HG03159 (cell line): ENCODE results near the gene CORIN.
"Not testable (repeated sequence)": the region's sequence is repeated elsewhere in the genome, so short reads cannot be mapped to it uniquely, and the experiment has no call there.

Experiments used
- ATAC-seq: cut with Tn5 transposase; IDR thresholded peaks from one replicate; pipeline ENCODE4 v1.9.1; 2021; ENCODE audit warnings: mild to moderate bottlenecking, moderate library complexity; ENCODE audit not compliant: unreplicated experiment

Gene CORIN

DNA sequence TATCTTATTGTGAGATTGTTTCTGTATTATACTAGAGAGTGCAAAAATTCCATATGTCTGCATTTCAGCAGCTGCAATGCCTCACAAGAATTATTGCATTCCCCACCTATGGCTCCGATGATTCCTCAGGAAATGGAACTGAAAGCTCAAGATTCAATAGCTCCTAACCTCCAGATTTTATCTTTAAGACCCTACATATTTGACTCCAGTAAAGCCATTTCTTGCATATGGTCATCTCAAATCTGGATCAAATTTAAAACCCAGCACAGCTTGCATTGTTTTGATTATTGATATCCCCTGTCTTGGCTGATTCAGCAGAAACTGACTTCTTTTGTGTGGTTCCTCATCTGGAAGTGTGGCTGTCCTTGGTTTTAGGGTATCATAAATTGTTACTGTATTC is 142.6 kb downstream of the CORIN start:
- no peak for ATAC-seq

DNA sequence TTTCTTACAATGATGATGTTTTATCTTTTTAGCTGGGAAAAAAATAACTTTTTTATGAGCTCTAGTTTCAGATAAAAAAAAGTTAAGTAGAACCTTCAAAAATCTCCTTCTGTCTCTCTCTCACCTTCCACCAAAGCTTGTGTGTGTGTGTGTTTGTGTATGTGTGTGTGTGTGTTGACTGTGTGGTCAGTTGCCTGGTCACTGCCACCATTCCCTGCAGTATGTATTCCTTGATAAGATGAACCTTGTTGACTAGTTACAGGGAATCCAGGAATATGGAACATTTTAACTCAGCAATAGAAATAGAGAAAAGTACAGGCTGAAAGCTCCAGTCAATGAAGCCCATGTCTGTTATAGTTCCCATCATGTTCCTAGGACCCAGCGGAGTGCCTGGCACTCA is 143.5 kb downstream of the CORIN start:
- no peak for ATAC-seq

DNA sequence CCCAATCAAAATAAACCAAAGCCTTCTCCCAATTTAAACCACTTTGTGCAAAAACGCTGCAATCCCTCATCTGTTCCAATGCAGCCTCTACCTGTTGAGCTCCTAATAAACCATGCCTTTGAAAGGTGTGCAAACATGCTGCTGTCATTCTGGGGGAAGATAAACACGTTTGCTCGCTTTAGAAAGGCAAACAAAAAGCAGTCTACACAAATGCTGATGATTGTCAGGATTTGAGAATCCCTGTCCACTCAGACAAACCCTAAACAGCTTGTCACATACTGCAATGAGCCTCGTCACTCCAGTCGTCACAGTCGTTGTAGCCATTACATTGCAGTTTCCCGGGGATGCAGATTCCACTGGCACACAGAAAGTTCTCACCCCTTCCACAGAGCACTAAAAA is 145.2 kb downstream of the CORIN start:
- no peak for ATAC-seq

DNA sequence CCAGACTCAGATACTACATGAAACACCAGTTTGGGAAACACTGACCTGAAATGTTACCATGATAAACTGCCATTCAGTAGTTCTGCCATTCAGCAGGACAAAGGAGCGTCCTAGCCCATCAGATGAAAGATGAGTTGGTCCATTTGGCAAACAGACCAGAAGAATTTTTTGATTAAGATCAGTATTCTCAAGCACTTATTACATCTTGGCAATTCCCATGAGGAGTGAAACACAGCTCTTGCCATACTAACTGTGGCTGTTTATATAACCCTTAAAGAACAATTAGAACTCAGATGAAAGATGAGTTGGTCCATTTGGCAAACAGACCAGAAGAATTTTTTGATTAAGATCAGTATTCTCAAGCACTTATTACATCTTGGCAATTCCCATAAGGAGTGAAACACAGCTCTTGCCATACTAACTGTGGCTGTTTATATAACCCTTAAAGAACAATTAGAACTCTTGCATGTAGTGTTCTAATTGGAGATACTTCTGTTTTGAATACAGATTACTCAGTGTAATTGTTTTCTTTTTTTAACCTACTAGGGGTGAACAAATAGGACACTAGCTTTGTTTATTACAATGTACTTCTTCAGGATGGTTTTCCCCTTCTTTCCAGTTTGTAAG is 146.0 kb downstream of the CORIN start:
- not testable (repeated sequence) for ATAC-seq

DNA sequence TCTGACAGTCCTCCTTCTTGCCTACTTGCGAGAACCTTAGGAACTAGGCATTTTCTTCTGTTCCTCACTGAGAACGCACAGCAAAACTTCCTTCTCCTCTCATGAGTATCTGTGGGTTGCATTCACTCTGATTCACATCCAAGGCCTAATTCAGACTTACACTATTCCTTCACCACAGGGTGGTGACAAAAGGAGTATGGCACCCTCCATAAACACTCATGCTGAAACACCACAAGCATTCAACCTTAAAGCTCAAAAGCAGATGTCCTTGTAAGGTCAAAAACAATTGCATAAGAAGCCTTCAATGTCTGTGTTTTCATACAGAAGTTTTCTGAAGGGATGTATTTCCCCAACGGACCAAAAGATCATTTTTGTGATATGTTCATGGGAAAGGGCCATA is 147.3 kb downstream of the CORIN start:
- no peak for ATAC-seq

DNA sequence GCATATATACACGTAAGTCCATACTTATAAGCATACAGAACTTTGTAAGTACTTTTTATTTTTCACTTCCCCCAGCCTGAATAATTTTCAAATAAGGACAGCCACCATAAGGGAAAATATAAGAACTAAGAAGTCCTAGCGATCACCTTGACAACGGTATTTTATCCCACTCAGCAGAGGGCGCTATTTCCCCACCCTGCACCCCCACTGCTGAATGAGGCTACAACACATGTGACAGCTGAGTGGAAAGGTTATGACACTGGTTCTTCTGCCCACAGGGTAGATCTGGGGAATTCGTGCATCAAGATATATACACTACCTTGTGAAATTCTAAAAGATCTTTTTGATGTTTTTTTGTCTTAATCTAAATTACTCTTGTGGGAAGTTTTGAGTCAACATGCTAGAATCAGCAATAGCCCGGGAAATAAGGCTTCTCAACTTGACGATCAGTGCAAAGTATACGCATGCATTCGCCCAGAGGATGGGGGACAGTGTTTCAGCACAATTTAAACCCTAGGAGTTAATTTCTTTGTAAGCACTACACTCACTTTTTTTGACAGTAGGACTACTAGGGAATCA is 151.5 kb downstream of the CORIN start:
- ATAC-seq: peak; percentile 84

DNA sequence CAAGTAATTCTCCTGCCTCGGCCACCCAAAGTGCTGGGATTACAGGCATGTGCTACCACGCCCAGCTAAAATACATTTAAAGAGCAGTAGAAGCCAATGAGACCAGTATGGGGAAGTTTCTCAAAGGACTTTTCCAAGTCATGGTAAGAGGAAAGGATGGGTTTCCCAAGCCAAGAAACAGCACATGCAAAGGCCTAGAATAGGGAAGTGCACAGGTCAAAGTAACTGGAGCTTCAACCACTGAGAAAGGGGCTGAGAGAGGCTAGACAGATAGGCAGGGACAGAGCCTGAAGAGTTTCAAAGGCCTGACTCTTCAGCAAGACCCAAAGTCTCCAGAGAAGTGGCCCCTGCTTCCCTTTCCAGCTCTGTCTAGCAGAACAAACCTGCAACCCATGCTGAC is 162.1 kb downstream of the CORIN start:
- no peak for ATAC-seq

DNA sequence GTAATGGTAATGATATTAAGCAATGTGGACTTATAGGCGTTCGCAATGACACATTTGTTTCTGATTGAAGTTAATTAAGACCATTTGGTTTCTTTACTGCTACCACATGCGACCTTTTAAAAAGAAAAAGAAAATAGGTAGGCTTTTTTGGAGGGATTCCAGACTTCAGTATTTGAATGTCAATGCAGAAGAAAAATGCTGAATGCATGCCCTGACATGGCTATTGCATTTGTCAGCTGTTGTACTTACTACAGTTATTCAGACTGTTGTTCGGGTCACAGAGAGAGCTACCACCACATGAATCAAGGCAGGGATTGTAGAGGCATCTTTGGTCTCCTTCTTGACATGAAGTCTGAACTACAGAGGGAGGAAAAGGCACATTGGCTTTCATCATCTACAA is 163.7 kb downstream of the CORIN start:
- no peak for ATAC-seq

DNA sequence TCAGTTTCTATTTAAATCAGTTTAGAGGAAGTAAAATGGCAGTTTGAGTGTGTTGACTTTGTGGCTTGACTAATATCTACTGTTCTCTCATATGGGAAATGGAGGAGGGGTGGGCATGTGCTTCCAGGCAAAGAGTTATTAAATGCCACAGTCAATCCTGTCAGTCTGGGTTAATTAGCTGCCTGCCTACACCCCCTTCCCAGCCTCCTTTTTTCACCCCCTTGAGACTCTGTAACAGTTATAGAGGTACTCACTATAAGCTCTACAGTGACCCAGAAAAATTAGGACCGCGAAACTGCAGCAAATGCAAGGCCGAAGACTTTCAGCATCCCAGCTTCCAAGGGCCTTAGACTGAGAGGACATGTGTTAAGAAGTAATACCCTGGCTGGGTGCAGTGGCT is 165.2 kb downstream of the CORIN start:
- ATAC-seq: no peak

DNA sequence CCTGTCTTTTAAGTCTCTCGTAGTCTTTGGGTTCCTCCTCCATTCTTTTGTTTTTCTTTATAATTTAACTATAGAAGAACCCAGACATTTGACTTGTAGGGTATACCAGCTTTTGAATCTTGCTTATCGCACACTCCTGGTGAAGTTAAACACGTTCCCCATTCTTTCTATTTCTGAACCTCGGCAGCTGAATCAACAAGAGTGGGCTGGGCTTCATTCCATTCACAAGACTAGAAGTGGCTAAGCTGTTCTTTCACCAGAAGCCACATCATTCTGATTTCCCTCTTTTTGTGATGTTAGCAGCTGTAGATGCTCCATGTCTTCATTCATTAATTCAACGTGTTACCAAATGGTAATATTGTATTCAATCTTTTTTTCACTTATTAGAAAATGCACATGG is 167.9 kb downstream of the CORIN start:
- no peak for ATAC-seq

DNA sequence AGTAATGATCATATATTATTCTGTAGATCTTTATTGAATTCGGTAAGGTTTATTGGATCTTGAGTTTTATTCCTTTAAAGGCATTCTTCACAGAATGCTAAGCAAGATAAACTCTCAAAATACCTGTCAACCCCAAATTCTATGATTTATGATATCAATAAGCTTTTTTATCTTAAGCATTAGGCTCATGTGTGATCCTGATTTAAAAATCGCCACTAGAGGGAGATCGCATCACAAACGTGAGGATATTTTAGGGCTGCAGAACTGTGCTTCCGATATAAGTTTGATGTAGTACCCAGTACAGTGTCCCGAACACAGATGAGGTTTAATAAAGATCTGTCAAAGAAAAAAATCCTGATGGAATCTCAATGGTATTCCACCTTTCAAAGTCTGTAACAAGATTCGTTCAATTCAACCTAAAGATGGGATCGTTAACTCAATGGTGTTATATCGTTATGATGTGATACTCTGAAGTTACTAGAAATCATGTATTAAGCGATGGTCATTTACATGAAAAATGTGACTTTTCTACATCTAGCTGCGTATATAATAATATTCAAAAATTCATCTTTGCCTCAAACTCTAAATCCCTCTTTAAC is 169.0 kb downstream of the CORIN start:
- peak; percentile 78 for ATAC-seq

DNA sequence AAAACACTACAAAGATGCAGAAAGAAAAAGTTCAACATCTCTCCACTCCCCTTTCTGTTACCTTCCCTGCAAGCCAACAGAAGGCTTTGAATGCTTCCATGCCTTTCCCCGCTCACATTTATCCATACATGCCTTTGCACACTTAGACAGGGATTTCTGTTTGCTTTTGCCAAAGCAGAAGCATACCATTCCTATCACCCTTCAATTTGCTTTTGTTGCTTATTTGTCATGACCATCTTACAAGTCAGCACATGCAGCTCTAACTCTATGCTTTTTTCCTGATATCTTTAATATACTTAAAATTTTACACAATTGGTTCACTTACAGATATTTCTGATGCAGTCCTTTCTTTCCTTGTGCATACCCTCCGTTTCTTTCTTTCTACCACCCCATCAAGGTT is 169.6 kb downstream of the CORIN start:
- ATAC-seq: no peak

DNA sequence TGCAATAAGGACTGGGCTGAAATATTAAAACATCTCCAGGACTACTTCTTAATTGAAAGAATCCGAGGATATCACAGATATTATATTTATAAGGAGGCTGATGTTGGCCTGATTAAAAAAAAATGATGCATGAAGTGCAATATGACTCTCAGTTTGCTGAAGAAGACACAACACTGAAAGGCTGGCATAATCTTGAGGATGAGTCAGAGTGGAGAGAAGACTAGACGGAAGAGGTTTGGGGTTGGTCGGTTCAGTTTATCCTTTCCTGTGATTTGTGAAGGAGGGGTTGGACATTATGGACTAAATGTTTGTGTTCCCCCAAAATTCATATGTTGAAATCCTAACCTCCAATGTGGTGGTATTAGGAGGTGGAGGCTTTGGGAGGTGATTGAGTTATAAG is 170.3 kb downstream of the CORIN start:
- no peak for ATAC-seq

DNA sequence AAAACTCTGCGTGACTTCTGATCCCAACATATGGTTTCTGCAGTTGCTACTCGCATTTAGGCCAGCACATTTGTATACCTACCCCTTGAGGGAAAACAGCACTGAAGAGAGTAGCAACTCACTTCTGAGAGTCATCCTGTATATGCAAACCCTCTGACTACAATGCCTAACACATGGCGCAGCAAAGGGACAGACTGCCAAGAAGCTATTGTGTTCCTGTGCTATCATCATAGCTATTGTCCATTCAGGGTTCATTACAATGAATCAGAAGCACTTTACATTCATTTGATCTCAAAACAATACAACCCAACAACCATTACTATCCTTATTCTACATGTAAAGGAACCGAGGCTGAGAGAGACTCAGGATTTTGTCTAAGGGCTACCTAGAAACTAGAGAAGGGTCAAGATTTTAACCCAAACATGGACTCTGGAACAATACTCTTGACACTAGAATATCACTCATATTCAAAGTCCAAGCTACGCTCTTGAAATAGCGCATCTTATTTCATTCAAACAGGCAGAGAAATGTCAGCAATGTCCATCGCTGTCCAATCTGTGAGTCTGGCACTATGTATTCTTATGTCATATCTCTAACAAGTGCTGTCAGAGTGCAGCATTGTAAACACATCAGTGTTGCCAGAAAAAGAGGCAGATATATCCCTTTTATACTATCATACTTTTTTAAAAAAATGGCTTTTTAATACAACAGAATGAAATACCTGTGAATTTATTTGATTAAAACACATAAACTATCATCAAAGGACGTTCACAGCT is 173.6 kb downstream of the CORIN start:
- no peak for ATAC-seq

DNA sequence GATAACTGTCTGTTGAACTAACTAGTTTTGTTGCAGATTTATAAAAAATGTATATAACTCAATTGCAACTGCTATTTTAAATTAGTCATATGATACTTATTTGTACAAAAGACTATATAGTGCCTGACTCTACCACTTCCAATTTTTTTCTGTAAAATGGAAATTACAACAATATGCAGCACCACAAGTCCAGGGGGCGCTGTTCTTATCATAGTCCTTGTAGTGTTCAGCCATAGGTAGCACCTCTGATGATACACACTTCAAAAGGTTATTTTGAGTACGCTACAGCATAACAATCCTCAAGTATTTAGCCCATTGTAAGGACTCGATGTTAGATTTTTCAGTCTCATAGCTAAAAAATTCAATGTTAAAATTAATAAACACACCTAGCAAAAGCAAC is 174.9 kb downstream of the CORIN start:
- ATAC-seq: no peak

DNA sequence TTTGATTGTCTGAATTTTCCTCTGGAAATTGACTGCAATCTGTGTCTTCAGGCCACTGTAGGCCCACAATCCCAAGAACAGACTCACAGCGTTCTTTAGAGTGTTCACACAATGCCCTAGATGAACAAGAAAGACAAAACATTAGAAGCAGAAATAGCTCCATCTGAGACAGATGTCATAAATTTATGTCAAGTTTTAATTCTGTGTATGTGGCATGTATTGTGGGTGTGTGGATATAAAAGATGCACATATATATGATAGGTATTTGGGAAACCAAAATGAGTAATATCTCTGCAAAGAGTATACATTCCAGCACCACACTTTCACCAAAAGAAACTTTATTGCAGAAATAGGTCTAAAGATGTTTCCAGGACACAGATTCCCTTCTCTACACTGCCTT is 176.1 kb downstream of the CORIN start:
- ATAC-seq: no peak

DNA sequence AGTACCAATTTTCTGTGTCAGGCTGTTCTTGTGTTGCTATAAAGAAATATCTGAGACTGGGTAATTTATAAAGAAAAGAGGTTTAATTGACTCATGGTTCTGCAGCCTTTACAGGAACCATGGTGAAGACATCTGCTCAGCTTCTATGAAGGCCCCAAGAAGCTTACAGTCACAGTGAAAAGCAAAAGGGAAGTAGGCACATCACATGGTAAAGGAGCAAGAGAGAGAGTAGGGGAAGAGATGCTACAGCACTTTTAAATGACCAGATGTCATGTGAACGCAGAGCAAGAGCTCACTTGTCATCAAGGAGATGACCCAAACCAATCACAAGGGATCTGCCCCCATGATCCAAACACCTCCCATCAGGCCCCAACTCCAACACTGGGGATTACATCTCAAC is 178.5 kb downstream of the CORIN start:
- no peak for ATAC-seq

DNA sequence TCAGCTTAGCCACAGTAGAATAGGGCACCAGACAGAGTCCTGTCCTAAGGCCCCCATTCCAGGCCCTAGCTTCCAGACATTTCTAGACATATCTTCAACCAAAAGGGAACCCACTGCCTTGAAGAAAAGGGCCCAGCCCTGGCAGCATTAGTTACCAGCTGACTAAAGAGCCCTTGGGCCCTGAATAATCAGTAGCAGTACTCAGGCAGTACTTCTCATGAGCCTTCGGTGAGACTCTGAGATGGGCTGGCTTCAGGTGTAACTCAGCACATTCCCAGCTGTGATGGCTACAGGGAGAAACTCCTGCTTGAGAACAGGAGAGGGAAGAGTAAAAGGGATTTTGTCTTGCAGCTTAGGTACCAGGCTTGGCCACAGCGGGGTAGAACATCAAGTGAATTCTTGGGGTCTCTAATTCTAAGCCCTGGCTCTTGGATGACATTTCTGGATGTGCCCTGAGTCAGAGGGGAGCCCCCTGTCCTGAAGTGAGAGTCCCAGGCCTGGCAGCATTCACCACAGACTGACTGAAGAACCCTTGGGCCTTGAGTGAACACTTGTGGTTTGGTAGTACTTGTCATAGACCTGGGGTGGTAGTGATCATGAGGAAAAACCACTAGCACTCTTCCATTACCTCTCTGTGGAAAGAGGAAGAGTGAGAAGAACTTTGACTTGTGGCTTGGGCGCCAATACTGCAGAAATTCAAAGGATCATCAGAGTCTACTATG is 182.7 kb downstream of the CORIN start:
- no peak for ATAC-seq

DNA sequence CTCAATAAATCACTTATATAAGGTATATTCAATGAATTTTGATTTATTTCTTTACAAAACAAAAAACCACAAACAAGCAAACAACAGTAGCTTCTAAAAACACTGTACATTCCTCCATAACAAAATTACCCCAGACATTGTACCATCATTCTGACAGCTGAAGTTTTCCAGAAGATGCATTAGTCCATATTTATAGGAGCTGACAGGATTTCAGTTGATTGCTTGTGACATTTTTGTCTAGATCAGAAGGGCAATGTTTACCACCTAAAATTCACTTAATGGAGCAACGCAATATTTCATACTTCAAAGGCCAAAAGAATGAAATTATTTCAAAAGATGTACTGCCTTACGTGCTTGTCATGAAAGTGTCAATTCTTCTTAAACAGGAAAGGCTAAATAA is 185.8 kb downstream of the CORIN start:
- no peak for ATAC-seq

DNA sequence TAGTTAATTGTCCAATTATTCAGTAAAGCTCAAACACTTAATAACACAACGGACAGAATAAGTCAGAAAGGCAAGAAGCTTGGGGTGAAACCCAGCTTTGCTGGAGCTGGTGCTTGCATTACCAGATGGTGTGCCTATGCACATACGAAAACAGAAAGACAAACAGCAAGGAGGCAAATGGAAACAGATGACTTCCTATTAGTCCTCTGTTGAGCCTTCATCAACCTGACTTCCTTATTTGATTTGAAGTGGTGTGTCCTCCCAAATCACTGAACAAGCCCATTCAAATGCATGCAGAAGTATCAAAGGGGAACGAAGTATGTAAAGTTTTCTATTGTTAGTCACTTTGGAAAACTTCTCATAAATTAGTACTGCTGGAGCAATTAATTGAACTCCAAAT is 186.6 kb downstream of the CORIN start:
- ATAC-seq: no peak

DNA sequence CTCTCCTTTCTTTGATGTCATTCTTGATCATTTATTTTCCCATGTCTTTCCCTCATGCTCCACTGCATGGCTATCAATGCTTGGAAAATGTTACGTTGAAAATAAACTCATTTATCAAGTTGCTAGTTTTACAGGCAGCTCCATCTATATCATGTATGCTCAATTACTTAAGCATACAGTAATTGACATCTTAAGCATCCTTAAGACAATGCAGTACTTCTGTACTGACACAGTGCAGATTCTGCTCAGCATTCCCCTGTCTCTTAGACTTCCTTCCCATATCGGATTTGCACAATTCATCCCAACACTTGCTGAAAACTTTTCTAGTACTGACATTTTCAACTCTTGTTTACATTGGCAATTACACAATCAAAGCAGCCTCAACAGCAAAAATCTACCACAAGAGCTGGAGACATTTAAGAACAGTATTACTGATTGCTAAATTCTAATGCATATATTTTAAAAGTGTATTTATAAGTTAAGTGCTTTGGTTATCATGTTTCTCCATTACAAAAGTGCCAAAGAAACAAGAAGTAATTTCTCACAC is 187.2 kb downstream of the CORIN start:
- ATAC-seq: no peak
